Peyer's patch (tissue), 4 donors: ENCODE data around the gene UMODL1. TPM values are rescaled to one million over a fixed set of nuclear protein-coding genes. Genes with fewer than 3 reads are reported as not detected.

Source experiments
- DNase-seq, 3 donors: peaks; one replicate each; pipeline ENCODE4 v3.0.0-alpha.2; 2017 to 2019
- H3K27ac ChIP-seq, 4 donors: fragments of 200-600 bp; sonication (generic); one replicate each; pipeline ENCODE4 v1.5.1; 2016 to 2019
- H3K27me3 ChIP-seq, 2 donors: fragments of 200-600 bp; sonication (generic); one replicate each; pipeline ENCODE4 v1.5.1; 2019
- H3K36me3 ChIP-seq, 3 donors: fragments of 200-600 bp; sonication (generic); one replicate each; pipeline ENCODE4 v1.5.1; 2016 to 2019
- H3K4me1 ChIP-seq, 4 donors: fragments of 200-600 bp; sonication (generic); one replicate each; pipeline ENCODE4 v1.5.1; 2016 to 2019
- H3K4me3 ChIP-seq, 4 donors: fragments of 200-600 bp; sonication (generic); 1 replicate in 3 of 4; 2 replicates in 1 of 4; pipeline ENCODE4 v1.5.1; 2016 to 2019; ENCODE audit warnings: mild to moderate bottlenecking in 1 of 4
- H3K9me3 ChIP-seq, 4 donors: fragments of 200-600 bp; sonication (generic); one replicate each; pipeline ENCODE4 v1.5.1; 2016 to 2019; ENCODE audit warnings: mild to moderate bottlenecking in 1 of 4
- POLR2A ChIP-seq, 2 donors: fragments of 450-650 bp; IDR thresholded peaks; one replicate each; pipeline ENCODE4 v1.5.1; 2017; ENCODE audit warnings: antibody characterized with exemption in 2 of 2, mild to moderate bottlenecking in 2 of 2, moderate library complexity in 2 of 2
- total RNA-seq, 4 donors: library from RNA; depleted of rRNA; stranded (reverse); fragments of >200 nt; gene quantifications; one replicate each; pipeline ENCODE4 v1.1.0, GENCODE V29; 2016
- TF ChIP-seq, protein P1 (sequence below), 6 experiments: fragments of 450-650 bp in 4 of 6; fragments of 200-600 bp in 2 of 6; sonication (generic) in 1 of 6; IDR thresholded peaks; one replicate each; pipeline ENCODE4 v1.5.1; 2017 to 2019; ENCODE audit warnings: antibody characterized with exemption in 6 of 6, mild to moderate bottlenecking in 3 of 6, moderate library complexity in 1 of 6

Gene UMODL1
- total RNA-seq, 4 donors from 2014 or later: 0.53 to 0.95 (median 0.83) TPM; not detected in 1

DNA sequence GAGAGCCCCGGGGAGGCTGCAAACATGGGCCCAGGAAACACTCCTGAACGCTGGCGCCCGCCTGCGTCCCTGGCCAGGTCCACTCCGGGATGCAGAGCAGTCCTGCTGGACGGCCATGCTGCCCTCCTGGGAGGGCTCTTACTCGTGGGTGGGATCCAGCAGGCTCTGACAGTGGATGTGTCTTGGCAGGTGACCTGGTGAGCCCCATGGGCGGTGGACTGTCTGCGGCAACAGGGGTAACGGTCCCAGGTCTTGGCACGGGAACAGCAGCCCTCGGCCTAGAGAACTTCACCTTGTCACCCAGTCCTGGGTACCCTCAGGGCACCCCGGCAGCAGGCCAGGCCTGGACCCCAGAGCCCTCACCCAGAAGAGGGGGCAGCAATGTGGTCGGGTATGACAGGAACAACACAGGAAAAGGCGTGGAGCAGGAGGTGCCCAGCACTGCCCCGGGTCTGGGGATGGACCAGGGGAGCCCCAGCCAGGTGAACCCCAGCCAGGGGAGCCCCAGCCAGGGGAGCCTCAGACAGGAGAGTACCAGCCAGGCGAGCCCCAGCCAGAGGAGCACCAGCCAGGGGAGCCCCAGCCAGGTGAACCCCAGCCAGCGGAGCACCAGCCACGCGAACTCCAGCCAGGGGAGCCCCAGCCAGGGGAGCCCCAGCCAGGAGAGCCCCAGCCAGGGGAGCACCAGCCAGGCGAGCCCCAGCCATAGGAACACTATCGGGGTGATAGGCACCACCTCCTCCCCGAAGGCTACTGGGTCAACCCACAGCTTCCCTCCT is 39.8 kb downstream of the UMODL1 start:
- TF ChIP-seq, protein P1, sequence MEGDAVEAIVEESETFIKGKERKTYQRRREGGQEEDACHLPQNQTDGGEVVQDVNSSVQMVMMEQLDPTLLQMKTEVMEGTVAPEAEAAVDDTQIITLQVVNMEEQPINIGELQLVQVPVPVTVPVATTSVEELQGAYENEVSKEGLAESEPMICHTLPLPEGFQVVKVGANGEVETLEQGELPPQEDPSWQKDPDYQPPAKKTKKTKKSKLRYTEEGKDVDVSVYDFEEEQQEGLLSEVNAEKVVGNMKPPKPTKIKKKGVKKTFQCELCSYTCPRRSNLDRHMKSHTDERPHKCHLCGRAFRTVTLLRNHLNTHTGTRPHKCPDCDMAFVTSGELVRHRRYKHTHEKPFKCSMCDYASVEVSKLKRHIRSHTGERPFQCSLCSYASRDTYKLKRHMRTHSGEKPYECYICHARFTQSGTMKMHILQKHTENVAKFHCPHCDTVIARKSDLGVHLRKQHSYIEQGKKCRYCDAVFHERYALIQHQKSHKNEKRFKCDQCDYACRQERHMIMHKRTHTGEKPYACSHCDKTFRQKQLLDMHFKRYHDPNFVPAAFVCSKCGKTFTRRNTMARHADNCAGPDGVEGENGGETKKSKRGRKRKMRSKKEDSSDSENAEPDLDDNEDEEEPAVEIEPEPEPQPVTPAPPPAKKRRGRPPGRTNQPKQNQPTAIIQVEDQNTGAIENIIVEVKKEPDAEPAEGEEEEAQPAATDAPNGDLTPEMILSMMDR (IDR thresholded peaks at IDR 0.05): no peak
- TF ChIP-seq POLR2A (IDR thresholded peaks at IDR 0.05): no peak
- H3K9me3 ChIP-seq: no peaks in the 10 kb centered on the region
- H3K27ac ChIP-seq: no peak overlapping the region
- peaks cover 0 to 13% (median 5%) of the 10 kb centered on the region in 4 donors for H3K4me1 ChIP-seq
- no peak for DNase-seq
- no peaks in the 10 kb centered on the region for H3K27me3 ChIP-seq
- H3K4me3 ChIP-seq: no peak overlapping the region
- H3K36me3 ChIP-seq: no peaks in the 10 kb centered on the region

GRCh38 chr21:42111470-42111743 is 40.3 kb downstream of the UMODL1 start:
- Histone ChIP-seq H3K27me3 (no peaks in the 10 kb centered on the region), H3K4me3 (no peak overlapping the region), H3K27ac (no peak overlapping the region), H3K4me1 (peaks cover 0 to 13% (median 5%) of the 10 kb centered on the region in 4 donors), H3K9me3 (no peaks in the 10 kb centered on the region), H3K36me3 (no peaks in the 10 kb centered on the region)
- no peak for DNase-seq
- TF ChIP-seq POLR2A (IDR thresholded peaks at IDR 0.05): no peak
- TF ChIP-seq, protein P1 (IDR thresholded peaks at IDR 0.05): no peak

GRCh38 chr21:42111811-42112210 is 40.7 kb downstream of the UMODL1 start:
- no peaks in the 10 kb centered on the region for H3K9me3 ChIP-seq
- H3K27me3 ChIP-seq: no peaks in the 10 kb centered on the region
- H3K27ac ChIP-seq: no peak overlapping the region
- no peak for DNase-seq
- H3K4me3 ChIP-seq: no peak overlapping the region
- TF ChIP-seq POLR2A (IDR thresholded peaks at IDR 0.05): no peak
- TF ChIP-seq, protein P1 (IDR thresholded peaks at IDR 0.05): no peak
- H3K4me1 ChIP-seq: peaks cover 0 to 13% (median 5%) of the 10 kb centered on the region in 4 donors
- H3K36me3 ChIP-seq: no peaks in the 10 kb centered on the region

DNA sequence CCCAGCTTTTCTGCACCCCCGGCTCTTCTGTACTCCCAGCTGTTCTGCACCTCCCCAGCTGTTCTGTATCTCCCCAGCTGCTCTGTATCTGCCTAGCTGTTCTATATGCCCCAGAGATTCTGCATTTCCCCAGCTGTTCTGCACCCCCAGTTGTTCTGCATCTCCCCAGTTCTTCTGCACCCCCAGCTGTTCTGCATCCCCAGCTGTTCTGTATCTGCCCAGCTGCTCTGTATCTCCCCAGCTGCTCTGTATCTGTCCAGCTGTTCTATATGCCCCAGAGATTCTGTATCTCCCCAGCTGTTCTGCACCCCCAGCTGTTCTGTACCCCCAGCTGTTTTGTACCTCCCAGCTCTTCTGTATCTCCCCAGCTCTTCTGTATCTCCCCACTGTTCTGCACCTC is 41.1 kb downstream of the UMODL1 start:
- H3K9me3 ChIP-seq: no peaks in the 10 kb centered on the region
- no peaks in the 10 kb centered on the region for H3K27me3 ChIP-seq
- no peak overlapping the region for H3K27ac ChIP-seq
- peaks cover 0 to 12% (median 4%) of the 10 kb centered on the region in 4 donors for H3K4me1 ChIP-seq
- no peak for DNase-seq
- H3K36me3 ChIP-seq: no peaks in the 10 kb centered on the region
- TF ChIP-seq, protein P1 (IDR thresholded peaks at IDR 0.05): no peak
- TF ChIP-seq POLR2A (IDR thresholded peaks at IDR 0.05): no peak
- no peak overlapping the region for H3K4me3 ChIP-seq

- H3K4me3 ChIP-seq: no peak overlapping the region
- no peaks in the 10 kb centered on the region for H3K9me3 ChIP-seq
- H3K27ac ChIP-seq: no peak overlapping the region
- DNase-seq: no peak
- H3K36me3 ChIP-seq: no peaks in the 10 kb centered on the region
- peaks cover 0 to 6% (median 1%) of the 10 kb centered on the region in 4 donors for H3K4me1 ChIP-seq
- no peaks in the 10 kb centered on the region for H3K27me3 ChIP-seq
- TF ChIP-seq POLR2A (IDR thresholded peaks at IDR 0.05): no peak
- TF ChIP-seq, protein P1 (IDR thresholded peaks at IDR 0.05): no peak
Observed at GRCh38 chr21:42112857-42113256, 41.7 kb downstream of the UMODL1 start.
